Activated T-cell treated with anti-CD3 and anti-CD28 coated beads for 48 hours (primary cell): ENCODE data around the gene CEACAM18.

ENCODE experiments used
- DNase-seq: peaks from one replicate; pipeline ENCODE4 v3.0.0-alpha.2; 2020; ENCODE audit warnings: low read depth

Gene CEACAM18

GRCh38 chr19:51531349-51532315 lies 53.3 kb downstream of the CEACAM18 start, which contains the start of gene SIGLEC6:
Gene SIGLEC6 (minus strand): TSS chr19:51531670. CDS start chr19:51531648, 22 bp downstream.
- peak; percentile 14 for DNase-seq

- DNase-seq, result no peak
Measured at GRCh38 chr19:51535535-51535934, 57.2 kb downstream of the CEACAM18 start.

GRCh38 chr19:51539821-51540366 lies 61.6 kb downstream of the CEACAM18 start:
- DNase-seq, result no peak
